IPS-NIHi11 (cell line): Measurements from ENCODE around the gene ARID4B.
A peak's percentile ranks its signal among the peaks of the same experiment; 100 is the strongest.
"Not testable (repeated sequence)": the region's sequence is repeated elsewhere in the genome, so short reads cannot be mapped to it uniquely, and the experiment has no call there.

ENCODE experiments used
- DNase-seq: peaks from one replicate; pipeline ENCODE4 v3.0.0; 2012; ENCODE audit warnings: mixed read lengths, low spot score

ARID4B gene

DNA sequence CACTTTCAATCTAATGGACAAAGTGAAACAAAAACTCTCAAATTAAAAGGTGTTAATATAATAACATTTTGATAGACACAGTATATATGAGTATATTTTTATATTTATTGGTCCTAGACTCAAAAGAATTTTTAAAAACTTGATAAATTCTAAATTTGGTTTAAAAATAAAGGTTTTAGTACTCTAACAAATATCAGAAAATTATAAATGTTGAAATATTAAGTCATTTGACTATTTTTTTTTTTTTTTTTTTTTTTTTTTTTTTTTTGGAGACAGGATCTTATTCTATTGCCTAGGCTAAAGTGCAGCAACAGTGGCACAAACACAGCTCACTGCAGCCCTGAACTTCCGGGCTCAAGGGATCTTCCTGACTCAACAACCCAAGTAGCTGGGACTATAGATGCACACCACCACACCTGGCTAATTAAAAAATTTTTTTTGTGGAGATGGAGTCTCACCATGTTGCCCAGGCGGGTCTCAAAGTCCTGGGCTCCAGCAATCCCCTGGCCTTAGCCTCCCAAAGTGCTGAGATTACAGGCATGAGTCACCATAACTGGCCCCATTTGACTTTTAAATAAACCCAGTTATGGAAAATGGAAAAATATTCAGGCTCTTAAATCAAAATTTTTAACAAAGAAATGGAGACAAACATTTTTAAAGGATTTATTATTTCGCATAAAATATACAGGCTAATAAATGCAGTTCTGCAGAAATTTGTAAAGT, 106.2 kb downstream of the ARID4B start:
- DNase-seq, result no peak

- no peak for DNase-seq
These were observed 112.5 kb downstream of the ARID4B start for GRCh38 chr1:235215453-235215852.

GRCh38 chr1:235214962-235215361, 113.0 kb downstream of the ARID4B start:
- DNase-seq, result not testable (repeated sequence)

DNA sequence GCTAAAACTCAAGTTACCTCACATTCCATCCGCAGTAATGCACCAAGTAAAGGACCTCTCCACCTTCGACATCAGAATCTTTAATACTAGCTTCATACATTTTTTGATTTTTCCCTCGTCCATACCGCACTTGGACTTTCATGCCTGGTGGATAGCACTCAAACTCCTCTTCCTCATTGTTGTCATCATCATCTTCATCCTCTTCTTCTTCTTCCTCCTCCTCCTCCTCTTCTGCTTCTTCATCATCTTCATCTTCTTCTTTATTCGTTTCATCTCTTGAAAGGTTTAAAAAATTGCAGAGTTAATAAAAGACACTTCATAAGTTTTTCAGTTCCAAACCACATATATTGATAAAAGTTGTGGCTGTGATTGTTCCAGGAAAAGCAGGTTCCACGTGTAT, 114.2 kb downstream of the ARID4B start:
- no peak for DNase-seq

- no peak for DNase-seq
These were observed 116.5 kb downstream of the ARID4B start for GRCh38 chr1:235211517-235211916.

- DNase-seq, result no peak
These were observed 120.8 kb downstream of the ARID4B start for GRCh38 chr1:235207209-235207565.

DNA sequence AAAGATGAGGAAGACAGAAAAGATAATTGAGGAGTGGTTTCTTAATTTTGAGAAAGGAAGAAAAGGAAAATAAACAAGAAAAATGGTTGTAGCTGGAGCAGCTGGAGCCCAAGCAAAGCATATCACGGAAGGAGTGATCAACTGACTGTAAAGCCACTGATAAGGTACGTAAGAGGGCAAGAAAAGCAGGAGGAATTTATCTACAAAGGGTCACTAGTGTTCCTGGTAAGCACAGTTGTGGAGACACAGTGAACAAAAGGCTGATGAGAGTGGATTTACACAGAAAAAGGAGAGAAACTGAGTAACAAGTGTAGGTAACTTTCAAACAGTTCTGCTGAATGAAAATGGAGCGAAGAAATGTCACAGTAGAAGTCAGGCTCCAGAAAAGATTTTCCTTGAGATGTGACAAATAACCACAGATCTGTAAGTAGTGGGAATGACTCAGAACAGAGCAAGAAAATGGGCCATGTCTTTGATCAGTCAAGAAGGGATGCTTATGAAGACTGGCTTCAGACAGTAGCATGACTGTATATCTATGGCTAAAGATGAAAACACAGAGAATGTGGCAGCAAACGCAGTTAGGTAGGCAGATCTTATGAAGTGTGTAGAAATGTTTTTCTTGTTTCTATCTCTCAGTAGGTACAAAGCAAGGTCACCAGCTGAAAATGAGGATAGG, 121.3 kb downstream of the ARID4B start:
- no peak for DNase-seq

GRCh38 chr1:235205687-235206086, 122.3 kb downstream of the ARID4B start:
- DNase-seq, result no peak

GRCh38 chr1:235203428-235203827, 124.6 kb downstream of the ARID4B start:
- DNase-seq, result no peak

- not testable (repeated sequence) for DNase-seq
These were observed 125.5 kb downstream of the ARID4B start for GRCh38 chr1:235202447-235202846.

- DNase-seq, result peak; percentile 72
These were observed 128.5 kb downstream of the ARID4B start for GRCh38 chr1:235199441-235199840.

- no peak for DNase-seq
These were observed 137.5 kb downstream of the ARID4B start for GRCh38 chr1:235190431-235190830.

- no peak for DNase-seq
These were observed 140.7 kb downstream of the ARID4B start for GRCh38 chr1:235187316-235187715.

GRCh38 chr1:235181561-235182245, 146.3 kb downstream of the ARID4B start:
- DNase-seq, result no peak

GRCh38 chr1:235180916-235181460, 147.0 kb downstream of the ARID4B start:
- DNase-seq, result no peak

GRCh38 chr1:235176486-235176885, 151.5 kb downstream of the ARID4B start:
- no peak for DNase-seq

- no peak for DNase-seq
These were observed 158.0 kb downstream of the ARID4B start for GRCh38 chr1:235169986-235170385.

DNA sequence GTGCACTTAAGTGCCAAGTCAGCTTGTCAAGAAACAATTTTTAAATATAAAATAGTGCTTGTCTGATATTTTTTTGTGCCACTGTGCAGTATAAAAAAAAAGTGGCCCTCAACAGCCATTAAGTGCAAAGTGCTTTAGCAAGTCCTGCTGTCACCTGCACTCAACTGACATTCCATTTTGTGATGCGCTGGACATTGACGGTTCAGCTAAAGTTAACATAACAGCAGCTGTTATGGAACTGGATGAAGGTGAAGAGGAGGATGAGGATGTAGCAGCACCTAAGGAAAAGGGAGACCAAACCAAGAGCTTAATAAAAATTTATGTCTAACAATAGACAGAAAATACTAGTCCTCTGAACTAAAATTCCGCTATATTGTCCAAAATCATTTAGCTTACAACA, 159.6 kb downstream of the ARID4B start:
- no peak for DNase-seq

- peak; percentile 15 for DNase-seq
These were observed 166.2 kb downstream of the ARID4B start for GRCh38 chr1:235161685-235162327.

- peak; percentile 96 for DNase-seq
These were observed 166.9 kb downstream of the ARID4B start, which contains the start of gene RBM34 for GRCh38 chr1:235160957-235161684. TSS of gene RBM34 (minus strand) at chr1:235161250. CDS start at chr1:235161226, 24 bp downstream.

DNA sequence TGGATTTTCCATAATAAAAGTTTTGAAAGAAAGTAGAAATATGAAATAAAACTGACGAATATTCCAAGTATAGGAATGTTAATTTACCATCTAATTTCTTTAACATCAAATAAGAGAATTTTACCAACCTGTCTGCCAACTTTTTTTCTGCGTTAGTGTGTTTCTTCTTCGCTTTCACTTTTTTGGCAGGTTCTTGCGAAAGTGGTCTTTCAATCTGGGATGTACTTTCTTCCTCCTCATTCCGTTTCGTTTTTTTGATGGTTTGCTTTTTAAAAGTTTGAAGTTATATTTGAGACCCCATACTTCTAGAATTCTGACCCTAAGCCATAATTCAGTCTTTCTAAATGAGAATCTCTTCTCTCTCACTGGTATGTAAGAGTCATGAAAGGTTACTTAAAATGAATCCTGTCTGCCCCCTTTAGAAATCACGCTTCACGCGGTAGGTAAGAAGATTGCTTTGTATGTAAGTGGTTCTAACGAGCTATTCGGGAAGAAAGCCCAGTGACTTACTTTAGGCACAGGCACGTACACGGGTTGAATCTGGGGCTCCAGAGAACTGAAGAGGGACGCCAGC, 167.5 kb downstream of the ARID4B start:
- no peak for DNase-seq
